Colonic mucosa (tissue), 4 donors: ENCODE results near the gene VIT. TPM values are rescaled to one million over a fixed set of nuclear protein-coding genes. Genes with fewer than 3 reads are reported as not detected.

ENCODE experiments used
- DNase-seq: peaks from one replicate; pipeline ENCODE4 v3.0.0-alpha.2; 2020
- H3K27ac ChIP-seq: fragments of 200-600 bp; one replicate; pipeline ENCODE4 v1.8.0; 2021
- H3K27me3 ChIP-seq: fragments of 200-600 bp; one replicate; pipeline ENCODE4 v1.8.0; 2021
- H3K36me3 ChIP-seq: fragments of 200-600 bp; one replicate; pipeline ENCODE4 v1.8.0; 2021
- H3K4me1 ChIP-seq: fragments of 200-600 bp; one replicate; pipeline ENCODE4 v1.8.0; 2021; ENCODE audit warnings: mild to moderate bottlenecking
- H3K4me3 ChIP-seq: fragments of 200-600 bp; one replicate; pipeline ENCODE4 v1.8.0; 2021
- H3K9ac ChIP-seq, 2 donors: one replicate each; pipeline ENCODE4 v1.7.0; 2013; ENCODE audit warnings: control low read depth in 2 of 2, low read depth in 2 of 2, low read length in 2 of 2
- H3K9me3 ChIP-seq: fragments of 200-600 bp; one replicate; pipeline ENCODE4 v1.8.0; 2021
- intact Hi-C: fragments of 100-400 bp; cut with DNase I; formaldehyde crosslinking; loops from one replicate; pipeline ENCODE4 v1.14.1; 2022
- total RNA-seq, 2 donors: library from RNA; stranded (reverse); fragmentation: NEBNext Ultra II Directional in 1 of 2; extraction: Animal tissue kit (Norgen Biotek cat#: 25700) in 1 of 2; gene quantifications; one replicate each; pipeline ENCODE4 v1.2.1, GENCODE V29; 2021
- TF ChIP-seq, protein P1 (sequence below): fragments of 200-600 bp; IDR thresholded peaks from one replicate; pipeline ENCODE4 v1.8.0; 2022; ENCODE audit warnings: antibody characterized with exemption, mild to moderate bottlenecking
- donor health status: healthy.
- donor health status: DM: no; HTN: no; CAD: no.
- donor health status: DM: no; HTN: no; CAD: no.

Gene VIT
- total RNA-seq, 2 donors from 2014 or later = 0.20 to 0.21 TPM

DNA sequence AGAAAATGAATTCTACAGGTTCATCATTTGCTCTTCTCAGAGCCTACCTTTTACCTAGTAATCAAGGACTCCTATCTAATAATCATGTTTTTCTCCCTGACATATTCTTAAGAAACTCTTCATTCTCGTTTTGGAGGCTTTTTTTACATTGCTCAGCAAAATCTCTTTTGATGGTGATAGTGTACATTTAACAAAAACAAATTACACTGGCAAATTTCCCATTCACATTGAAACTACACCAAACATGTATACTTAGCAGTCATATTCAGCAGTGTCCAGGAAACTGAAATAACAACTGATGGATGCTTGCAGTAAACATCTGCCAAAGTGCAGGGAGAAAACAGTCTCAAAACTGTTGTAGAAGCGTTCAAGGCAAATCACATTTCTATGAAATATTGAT is 4.4 kb upstream of the VIT start:
- H3K27me3 ChIP-seq = no peaks in the 10 kb centered on the region
- no peaks in the 10 kb centered on the region for H3K9me3 ChIP-seq
- TF ChIP-seq, protein P1, sequence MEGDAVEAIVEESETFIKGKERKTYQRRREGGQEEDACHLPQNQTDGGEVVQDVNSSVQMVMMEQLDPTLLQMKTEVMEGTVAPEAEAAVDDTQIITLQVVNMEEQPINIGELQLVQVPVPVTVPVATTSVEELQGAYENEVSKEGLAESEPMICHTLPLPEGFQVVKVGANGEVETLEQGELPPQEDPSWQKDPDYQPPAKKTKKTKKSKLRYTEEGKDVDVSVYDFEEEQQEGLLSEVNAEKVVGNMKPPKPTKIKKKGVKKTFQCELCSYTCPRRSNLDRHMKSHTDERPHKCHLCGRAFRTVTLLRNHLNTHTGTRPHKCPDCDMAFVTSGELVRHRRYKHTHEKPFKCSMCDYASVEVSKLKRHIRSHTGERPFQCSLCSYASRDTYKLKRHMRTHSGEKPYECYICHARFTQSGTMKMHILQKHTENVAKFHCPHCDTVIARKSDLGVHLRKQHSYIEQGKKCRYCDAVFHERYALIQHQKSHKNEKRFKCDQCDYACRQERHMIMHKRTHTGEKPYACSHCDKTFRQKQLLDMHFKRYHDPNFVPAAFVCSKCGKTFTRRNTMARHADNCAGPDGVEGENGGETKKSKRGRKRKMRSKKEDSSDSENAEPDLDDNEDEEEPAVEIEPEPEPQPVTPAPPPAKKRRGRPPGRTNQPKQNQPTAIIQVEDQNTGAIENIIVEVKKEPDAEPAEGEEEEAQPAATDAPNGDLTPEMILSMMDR = no peak

DNA sequence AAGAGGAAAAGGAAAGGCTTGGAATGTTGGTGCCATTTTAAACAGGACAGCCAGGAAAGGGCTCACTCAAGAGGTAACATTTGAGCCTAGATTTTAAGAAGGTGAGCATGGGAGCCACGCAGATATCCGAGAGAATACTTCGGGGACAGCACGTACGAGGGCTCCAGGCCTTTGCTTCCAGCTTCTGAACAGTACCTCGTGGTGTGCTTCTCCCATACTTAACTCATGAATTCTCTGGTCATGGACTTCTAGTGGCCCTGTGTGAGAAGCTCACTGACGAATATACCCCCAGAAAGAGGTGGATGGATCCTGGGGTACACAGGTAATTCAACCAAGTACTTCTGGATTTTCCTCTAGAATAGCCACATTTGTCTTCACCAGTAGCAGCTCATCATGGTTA is 2.7 kb upstream of the VIT start:
- DNase-seq = no peak
- Histone ChIP-seq H3K9me3 (no peaks in the 10 kb centered on the region), H3K9ac (no peak overlapping the region), H3K4me1 (no peaks in the 10 kb centered on the region), H3K4me3 (no peak overlapping the region), H3K36me3 (no peaks in the 10 kb centered on the region), H3K27ac (no peak overlapping the region), H3K27me3 (no peaks in the 10 kb centered on the region)
- intact Hi-C loops = no loop called here
- TF ChIP-seq, protein P1 = no peak

More for the DNA sequence above, 4.4 kb upstream of the VIT start:
- no peak for DNase-seq
- Histone ChIP-seq H3K36me3 (no peaks in the 10 kb centered on the region), H3K27ac (no peak overlapping the region), H3K9ac (no peak overlapping the region), H3K4me3 (no peak overlapping the region), H3K4me1 (no peaks in the 10 kb centered on the region)
- intact Hi-C loops = no loop called here

GRCh38 chr2:36695746-36696415 is 626 bp upstream of the VIT start:
- Histone ChIP-seq H3K4me3 (no peak overlapping the region), H3K4me1 (no peaks in the 10 kb centered on the region), H3K9me3 (no peaks in the 10 kb centered on the region), H3K9ac (no peak overlapping the region), H3K27ac (no peak overlapping the region), H3K36me3 (no peaks in the 10 kb centered on the region), H3K27me3 (no peaks in the 10 kb centered on the region)
- TF ChIP-seq, protein P1 = no peak
- intact Hi-C loops = no loop called here
- DNase-seq = no peak

GRCh38 chr2:36697424-36698066 is 1.0 kb downstream of the VIT start:
- Histone ChIP-seq H3K4me1 (no peaks in the 10 kb centered on the region), H3K9me3 (no peaks in the 10 kb centered on the region), H3K36me3 (no peaks in the 10 kb centered on the region), H3K27me3 (no peaks in the 10 kb centered on the region), H3K27ac (no peak overlapping the region), H3K9ac (no peak overlapping the region), H3K4me3 (no peak overlapping the region)
- TF ChIP-seq, protein P1 = no peak
- DNase-seq = no peak
- intact Hi-C loops = no loop called here

DNA sequence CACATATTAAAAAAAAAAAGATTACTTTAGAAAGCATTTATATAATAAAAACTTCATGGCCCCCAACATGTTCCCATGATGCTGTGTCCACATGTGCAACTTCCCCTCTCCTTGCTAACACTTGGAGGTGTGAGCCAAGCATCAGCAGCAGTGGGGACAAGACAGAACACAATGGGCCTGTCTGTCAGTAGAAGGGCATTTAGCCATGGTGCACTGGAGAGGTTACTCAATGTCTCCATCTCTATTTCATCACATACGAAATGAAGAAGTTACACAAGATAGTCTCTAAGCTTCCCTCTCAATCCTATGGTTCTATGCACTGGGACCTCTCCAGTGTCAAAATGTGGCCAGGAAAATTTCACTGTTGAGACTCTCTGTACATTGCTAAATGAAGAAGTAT is 2.5 kb downstream of the VIT start:
- Histone ChIP-seq H3K4me1 (no peaks in the 10 kb centered on the region), H3K27ac (no peak overlapping the region)
- intact Hi-C loops = no loop called here

More for the DNA sequence above, 2.5 kb downstream of the VIT start:
- no peak overlapping the region for H3K4me3 ChIP-seq
- no peaks in the 10 kb centered on the region for H3K9me3 ChIP-seq
- H3K9ac ChIP-seq = no peak overlapping the region
- DNase-seq = no peak
- TF ChIP-seq, protein P1 = no peak
- H3K36me3 ChIP-seq = no peaks in the 10 kb centered on the region
- H3K27me3 ChIP-seq = no peaks in the 10 kb centered on the region
